Activated naive CD8-positive, alpha-beta T cell treated with anti-CD3 and anti-CD28 coated beads, Interleukin-2, amount 10 ng/mL, durations not matched to agents 7 days and 5 days (primary cell): ENCODE results near the gene KCNN4. TPM values are rescaled to one million over a fixed set of nuclear protein-coding genes. Genes with fewer than 3 reads are reported as not detected.
"Not testable (repeated sequence)": the region's sequence is repeated elsewhere in the genome, so short reads cannot be mapped to it uniquely, and the experiment has no call there.

Experiments used
- ATAC-seq: fragments of 150-1000 bp; cut with Tn5 transposase; one replicate; pipeline ENCODE4 v1.10.0; 2021; ENCODE audit warnings: low read depth, moderate library complexity
- POLR2A ChIA-PET: fragments of 350-600 bp; sonication (Branson Sonifier 250); formaldehyde crosslinking; loops from one replicate; lab custom pipeline; 2021; ENCODE audit warnings: antibody characterized with exemption; lab: Charles Lee
- DNase-seq: peaks from one replicate; pipeline ENCODE4 v3.0.0; 2021
- H3K27ac Mint-ChIP-seq: one replicate; pipeline ENCODE4 v1.8.0; 2022; ENCODE audit warnings: mild to moderate bottlenecking, mixed read lengths
- H3K27me3 Mint-ChIP-seq: one replicate; pipeline ENCODE4 v1.8.0; 2022; ENCODE audit warnings: mild to moderate bottlenecking, moderate library complexity, mixed read lengths
- H3K36me3 Mint-ChIP-seq: one replicate; pipeline ENCODE4 v1.8.0; 2021; ENCODE audit warnings: mild to moderate bottlenecking, mixed read lengths
- H3K4me1 Mint-ChIP-seq: one replicate; pipeline ENCODE4 v1.8.0; 2021; ENCODE audit warnings: mixed read lengths
- H3K4me3 Mint-ChIP-seq: one replicate; pipeline ENCODE4 v1.8.0; 2022; ENCODE audit warnings: mild to moderate bottlenecking, moderate library complexity, mixed read lengths
- H3K9me3 Mint-ChIP-seq: one replicate; pipeline ENCODE4 v1.8.0; 2021; ENCODE audit warnings: mixed read lengths
- total RNA-seq, 2 experiments: library from RNA; stranded (reverse); gene quantifications; one replicate each; pipeline ENCODE4 v1.2.3, GENCODE V29; 2021

Gene KCNN4
- total RNA-seq, 2 experiments from 2014 or later: 38.3 to 45.4 TPM

DNA sequence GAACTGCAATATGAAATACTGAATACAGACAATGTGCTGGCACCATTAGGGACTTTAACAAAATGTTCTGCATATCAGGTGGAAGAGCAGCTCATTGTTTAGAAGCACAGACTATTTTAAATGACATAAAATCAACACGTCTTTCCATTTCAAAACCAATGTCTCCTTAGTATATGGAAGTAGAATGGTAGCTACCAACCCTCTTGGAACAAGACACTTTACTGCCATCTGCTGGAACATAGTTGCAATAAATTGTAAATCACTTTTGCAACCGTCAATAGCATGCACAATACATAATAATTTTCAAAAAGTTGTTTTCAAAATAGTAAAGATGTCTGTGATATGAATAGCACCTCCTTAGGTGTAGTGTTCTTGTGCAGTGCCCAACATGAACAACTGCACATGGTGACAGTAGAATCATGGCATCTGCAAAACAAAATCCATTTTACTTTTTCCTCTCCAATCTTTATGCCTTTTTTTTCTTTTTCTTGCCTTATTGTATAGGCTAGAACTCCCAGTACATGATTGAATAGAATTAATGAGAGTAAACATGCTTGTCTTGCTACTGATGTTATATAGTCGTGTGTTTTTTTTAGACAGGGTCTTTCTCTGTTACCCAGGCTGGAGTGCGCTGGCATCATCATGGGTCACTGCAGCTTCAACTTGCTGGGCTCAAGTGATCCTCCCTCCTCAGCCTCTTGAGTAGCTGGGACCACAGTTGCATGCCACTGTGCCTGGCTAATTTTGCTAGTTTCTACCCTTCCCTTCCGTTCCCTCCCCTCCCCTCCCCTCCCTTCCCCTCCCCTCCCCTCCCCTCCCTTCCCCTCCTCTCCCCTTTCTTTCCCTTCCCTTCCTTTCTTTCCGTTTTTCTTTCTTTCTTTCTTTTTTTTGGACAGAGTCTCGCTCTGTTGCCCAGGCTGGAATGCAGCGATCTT lies 29.3 kb upstream of the KCNN4 start:
- peak; percentile 58 for ATAC-seq
- Mint-ChIP-seq H3K9me3 (no peaks in the 10 kb centered on the region), H3K4me3 (no peak overlapping the region), H3K27me3 (peaks cover 17% of the 10 kb centered on the region), H3K27ac (no peak overlapping the region), H3K4me1 (no peaks in the 10 kb centered on the region), H3K36me3 (no peaks in the 10 kb centered on the region)
- POLR2A ChIA-PET: interaction anchor here (1.0 to 1.7 kb wide), 2 partner anchors 56 to 65 kb away, joined by 3 to 7 read pairs; partner anchors contain the start of gene SMG9
- DNase-seq: no peak

GRCh38 chr19:43807651-43808050 lies 26.9 kb upstream of the KCNN4 start:
- no peak overlapping the region for H3K27ac Mint-ChIP-seq
- ATAC-seq (no peak), DNase-seq (no peak)
- H3K36me3 Mint-ChIP-seq: no peaks in the 10 kb centered on the region
- POLR2A ChIA-PET: no interaction called here
- no peaks in the 10 kb centered on the region for H3K9me3 Mint-ChIP-seq
- peaks cover 12% of the 10 kb centered on the region for H3K27me3 Mint-ChIP-seq
- H3K4me3 Mint-ChIP-seq: no peak overlapping the region
- H3K4me1 Mint-ChIP-seq: no peaks in the 10 kb centered on the region

GRCh38 chr19:43806848-43807247 lies 26.1 kb upstream of the KCNN4 start:
- Mint-ChIP-seq H3K27ac (no peak overlapping the region), H3K4me1 (no peaks in the 10 kb centered on the region), H3K36me3 (no peaks in the 10 kb centered on the region), H3K27me3 (peaks cover 10% of the 10 kb centered on the region), H3K9me3 (no peaks in the 10 kb centered on the region), H3K4me3 (no peak overlapping the region)
- ATAC-seq (no peak), DNase-seq (no peak)
- POLR2A ChIA-PET: no interaction called here

GRCh38 chr19:43806401-43806800 lies 25.6 kb upstream of the KCNN4 start:
- H3K27me3 Mint-ChIP-seq, H3K9me3 Mint-ChIP-seq, H3K36me3 Mint-ChIP-seq, H3K4me1 Mint-ChIP-seq, ATAC-seq, H3K4me3 Mint-ChIP-seq, POLR2A ChIA-PET, DNase-seq, H3K27ac Mint-ChIP-seq: not testable (repeated sequence)

GRCh38 chr19:43804432-43804831 lies 23.7 kb upstream of the KCNN4 start:
- Mint-ChIP-seq H3K27ac (no peak overlapping the region), H3K27me3 (peaks cover 9% of the 10 kb centered on the region), H3K9me3 (no peaks in the 10 kb centered on the region), H3K4me1 (peaks cover 3% of the 10 kb centered on the region), H3K4me3 (no peak overlapping the region), H3K36me3 (no peaks in the 10 kb centered on the region)
- POLR2A ChIA-PET: no interaction called here
- ATAC-seq (no peak), DNase-seq (no peak)

DNA sequence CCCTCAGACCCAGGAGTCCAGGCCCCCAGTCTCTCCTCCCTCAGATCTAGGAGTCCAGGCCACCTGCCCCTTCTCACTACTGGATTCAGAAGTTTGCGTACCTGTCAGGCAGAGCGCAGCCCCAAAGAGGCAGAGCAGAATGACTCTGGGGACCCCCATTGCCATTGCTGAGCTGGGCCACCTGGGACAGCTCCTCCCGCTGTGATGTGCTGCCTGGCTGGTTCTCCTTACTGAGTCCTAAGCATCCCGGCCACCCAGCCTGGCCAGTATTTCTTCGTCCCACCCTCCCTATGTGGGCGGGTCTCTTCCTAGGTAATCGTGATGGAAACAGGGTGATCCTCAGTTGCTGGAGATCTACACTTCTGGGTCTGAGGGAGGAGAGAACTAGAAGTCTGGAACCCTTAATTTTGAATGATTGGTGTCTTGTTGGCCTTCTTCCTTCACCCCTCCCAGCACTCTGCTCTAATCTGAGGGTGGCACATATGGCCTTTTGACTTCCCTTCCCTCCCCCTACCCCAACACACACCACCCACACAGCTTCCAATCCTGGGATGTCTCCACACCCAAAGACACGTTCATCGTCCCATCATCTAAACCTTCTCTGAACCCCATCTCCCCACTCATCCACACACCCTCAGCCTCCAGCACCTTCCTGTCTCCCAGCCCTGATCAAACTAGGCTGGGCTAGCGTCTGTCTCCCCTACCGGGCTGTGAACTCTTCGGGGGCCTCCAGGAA lies 21.6 kb upstream of the KCNN4 start, which contains the start of gene LYPD5:
Gene LYPD5 (minus strand): TSS at position 232 of the 736 bp plus-strand sequence. CDS start 67 bp downstream, at position 165.
- ATAC-seq: no peak
- no peaks in the 10 kb centered on the region for H3K36me3 Mint-ChIP-seq
- H3K9me3 Mint-ChIP-seq: no peaks in the 10 kb centered on the region
- H3K27me3 Mint-ChIP-seq: peaks cover 4% of the 10 kb centered on the region
- peaks cover 14% of the 10 kb centered on the region for H3K4me1 Mint-ChIP-seq
- H3K27ac Mint-ChIP-seq: no peak within 1 kb of the TSS
- DNase-seq: no peak
- POLR2A ChIA-PET: no interaction called here
- no peak within 1 kb of the TSS for H3K4me3 Mint-ChIP-seq

- H3K4me1 Mint-ChIP-seq: peaks cover 17% of the 10 kb centered on the region
- H3K36me3 Mint-ChIP-seq: peaks cover 3% of the 10 kb centered on the region
- no peak for ATAC-seq
- peaks cover 4% of the 10 kb centered on the region for H3K27me3 Mint-ChIP-seq
- H3K9me3 Mint-ChIP-seq: peaks cover 3% of the 10 kb centered on the region
- peak overlapping the region; percentile 82 for H3K4me3 Mint-ChIP-seq
- no peak overlapping the region for H3K27ac Mint-ChIP-seq
- POLR2A ChIA-PET: interaction anchor here (0.9 kb wide), 1 partner anchor 45 kb away, joined by 3 read pairs; no protein-coding TSS in a partner anchor
- no peak for DNase-seq
These were observed 18.8 kb upstream of the KCNN4 start for GRCh38 chr19:43799502-43800142.

- Mint-ChIP-seq H3K27me3 (peaks cover 4% of the 10 kb centered on the region), H3K4me3 (peak overlapping the region; percentile 82), H3K27ac (peak overlapping the region; percentile 54), H3K4me1 (peaks cover 17% of the 10 kb centered on the region), H3K36me3 (peaks cover 3% of the 10 kb centered on the region), H3K9me3 (peaks cover 3% of the 10 kb centered on the region)
- peak; percentile 90 for ATAC-seq
- POLR2A ChIA-PET: interaction anchor here (0.9 kb wide), 1 partner anchor 45 kb away, joined by 3 read pairs; no protein-coding TSS in a partner anchor
- DNase-seq: peak; percentile 73
These were observed 18.0 kb upstream of the KCNN4 start for GRCh38 chr19:43798546-43799409.

- peaks cover 3% of the 10 kb centered on the region for H3K36me3 Mint-ChIP-seq
- POLR2A ChIA-PET: no interaction called here
These were observed 17.3 kb upstream of the KCNN4 start for GRCh38 chr19:43798026-43798545.

GRCh38 chr19:43797556-43797955 lies 16.8 kb upstream of the KCNN4 start:
- POLR2A ChIA-PET: no interaction called here
- Mint-ChIP-seq H3K4me1 (peaks cover 18% of the 10 kb centered on the region), H3K9me3 (peaks cover 3% of the 10 kb centered on the region), H3K27ac (no peak overlapping the region), H3K36me3 (peaks cover 3% of the 10 kb centered on the region), H3K27me3 (peaks cover 6% of the 10 kb centered on the region), H3K4me3 (peak overlapping the region; percentile 82)
- DNase-seq (no peak), ATAC-seq (no peak)

More at GRCh38 chr19:43798026-43798545, 17.3 kb upstream of the KCNN4 start:
- ATAC-seq: no peak
- Mint-ChIP-seq H3K9me3 (peaks cover 3% of the 10 kb centered on the region), H3K27me3 (peaks cover 6% of the 10 kb centered on the region), H3K4me1 (peaks cover 18% of the 10 kb centered on the region), H3K4me3 (peak overlapping the region; percentile 82), H3K27ac (no peak overlapping the region)
- DNase-seq: no peak

- H3K4me3 Mint-ChIP-seq: peak overlapping the region; percentile 33
- H3K4me1 Mint-ChIP-seq: peaks cover 18% of the 10 kb centered on the region
- ATAC-seq: no peak
- peaks cover 6% of the 10 kb centered on the region for H3K27me3 Mint-ChIP-seq
- H3K27ac Mint-ChIP-seq: no peak overlapping the region
- H3K36me3 Mint-ChIP-seq: peaks cover 3% of the 10 kb centered on the region
- H3K9me3 Mint-ChIP-seq: peaks cover 3% of the 10 kb centered on the region
- DNase-seq: no peak
- POLR2A ChIA-PET: no interaction called here
These were observed 16.3 kb upstream of the KCNN4 start for GRCh38 chr19:43797118-43797517.

DNA sequence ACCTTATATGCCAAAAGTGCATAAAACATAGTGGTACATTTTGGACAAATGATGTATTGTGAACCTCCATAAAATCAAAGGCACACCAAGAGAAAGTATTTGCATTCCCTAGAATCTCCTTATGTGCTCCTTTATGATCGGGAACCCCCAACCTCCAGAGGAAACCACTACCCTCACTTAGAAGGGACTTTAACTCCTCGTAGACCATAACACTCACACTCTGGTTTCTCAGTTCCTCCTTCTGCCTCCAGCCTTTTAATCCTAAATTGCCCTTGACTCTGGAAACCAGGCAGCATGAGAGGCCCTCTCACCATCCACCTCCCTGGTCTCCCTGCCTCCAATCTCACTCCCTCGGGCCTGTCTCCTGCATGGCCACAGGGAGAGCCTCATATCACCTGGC lies 9.8 kb upstream of the KCNN4 start:
- no peak for ATAC-seq
- Mint-ChIP-seq H3K4me3 (no peak overlapping the region), H3K27ac (no peak overlapping the region), H3K27me3 (peaks cover 14% of the 10 kb centered on the region), H3K4me1 (peaks cover 3% of the 10 kb centered on the region), H3K9me3 (no peaks in the 10 kb centered on the region), H3K36me3 (no peaks in the 10 kb centered on the region)
- no peak for DNase-seq
- POLR2A ChIA-PET: no interaction called here
